Measurements from ENCODE around the gene ZKSCAN8. TPM values are rescaled to one million over a fixed set of nuclear protein-coding genes. Genes with fewer than 3 reads are reported as not detected.

ZKSCAN8 gene
- polyA plus RNA-seq, 3 donors = 39.2 to 49.9 (median 41.5) TPM

DNA sequence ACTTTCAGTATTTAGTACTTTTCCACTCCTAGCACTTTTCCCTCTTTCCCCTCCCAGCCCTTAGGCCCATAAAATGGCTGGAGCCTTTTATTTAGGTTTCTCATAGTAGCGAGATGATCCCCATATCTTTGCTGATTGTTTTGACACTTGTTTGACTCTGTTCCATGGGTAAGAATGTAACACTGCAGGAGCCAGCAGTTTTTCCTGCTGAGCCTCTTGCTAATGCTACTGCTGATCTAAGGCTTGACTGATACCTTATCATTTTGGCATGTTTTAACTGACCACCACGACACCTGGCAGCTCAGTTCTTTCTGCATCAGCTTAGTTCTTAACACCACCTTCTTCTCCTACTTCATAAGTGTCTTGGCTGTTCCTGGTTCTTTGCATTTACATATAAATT lies 29.6 kb downstream of the ZKSCAN8 start:
- DNase-seq (ENCODE audit: extremely low read depth in 1 of 11, low read depth in 9 of 11, low spot score in 4 of 11) = no peak

DNA sequence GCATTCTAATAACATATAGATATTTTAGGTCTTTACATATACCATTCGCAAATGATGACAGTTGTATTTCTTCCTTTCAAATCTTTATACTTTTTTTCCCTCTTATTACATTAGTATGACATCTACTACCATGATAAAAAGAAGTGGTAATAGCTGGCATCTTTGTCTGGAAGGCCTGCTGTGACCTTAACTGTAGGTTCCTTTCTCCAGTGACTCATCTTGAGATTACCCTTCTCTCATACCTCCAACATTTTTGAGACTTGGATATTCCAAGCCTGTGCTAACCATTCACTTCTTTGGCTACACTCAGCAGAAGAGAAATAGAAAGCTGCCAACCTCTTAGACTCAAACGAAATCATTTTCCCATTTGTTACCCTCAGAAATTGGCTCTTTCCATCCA lies 30.3 kb downstream of the ZKSCAN8 start:
- no peak for DNase-seq (ENCODE audit: extremely low read depth in 1 of 11, low read depth in 9 of 11, low spot score in 4 of 11)

DNA sequence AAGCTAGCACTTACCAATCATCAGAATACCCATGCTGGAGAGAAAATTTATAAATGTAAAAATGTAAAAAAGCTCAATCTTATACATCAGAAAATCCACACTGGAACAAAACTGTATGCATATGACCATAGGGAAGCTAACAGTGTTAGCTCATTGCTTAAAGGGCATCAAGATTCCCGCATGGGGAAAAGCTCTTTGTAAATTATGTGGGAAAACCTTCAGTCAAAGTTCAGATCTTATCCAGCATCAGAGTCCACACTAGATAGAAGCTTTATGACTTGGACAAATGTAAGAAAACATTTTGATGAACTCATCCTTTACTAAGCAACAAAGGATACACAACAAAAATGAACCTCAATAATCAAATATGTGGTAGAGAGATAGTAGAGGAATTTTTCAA lies 34.7 kb downstream of the ZKSCAN8 start:
- DNase-seq (ENCODE audit: extremely low read depth in 1 of 11, low read depth in 9 of 11, low spot score in 4 of 11) = no peak

- DNase-seq (ENCODE audit: extremely low read depth in 1 of 11, low read depth in 9 of 11, low spot score in 4 of 11) = no peak
Measured at GRCh38 chr6:28182255-28182654, 40.6 kb downstream of the ZKSCAN8 start.

GRCh38 chr6:28188111-28188979 lies 46.7 kb downstream of the ZKSCAN8 start:
- no peak for DNase-seq (ENCODE audit: extremely low read depth in 1 of 11, low read depth in 9 of 11, low spot score in 4 of 11)

DNA sequence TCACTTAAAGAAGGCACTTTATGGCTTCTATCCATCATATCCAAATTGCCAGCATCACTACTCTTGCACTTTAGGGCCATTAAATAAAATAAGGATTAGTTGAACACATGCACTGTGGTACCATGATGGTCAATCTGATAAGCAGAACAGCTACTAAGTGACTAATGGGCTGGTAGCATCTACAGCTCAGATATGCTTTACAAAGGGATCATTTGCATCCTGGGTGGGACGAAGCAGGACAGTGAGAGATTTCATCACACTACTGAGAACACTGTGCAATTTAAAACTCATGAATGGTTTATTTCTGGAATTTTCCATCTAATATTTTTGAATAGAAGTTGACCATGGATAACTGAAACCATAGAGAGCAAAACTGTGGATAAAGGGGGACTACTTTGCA lies 58.3 kb downstream of the ZKSCAN8 start:
- no peak for DNase-seq (ENCODE audit: extremely low read depth in 1 of 11, low read depth in 9 of 11, low spot score in 4 of 11)

GRCh38 chr6:28203201-28203600 lies 61.5 kb downstream of the ZKSCAN8 start:
- DNase-seq (ENCODE audit: extremely low read depth in 1 of 11, low read depth in 9 of 11, low spot score in 4 of 11) = no peak

DNA sequence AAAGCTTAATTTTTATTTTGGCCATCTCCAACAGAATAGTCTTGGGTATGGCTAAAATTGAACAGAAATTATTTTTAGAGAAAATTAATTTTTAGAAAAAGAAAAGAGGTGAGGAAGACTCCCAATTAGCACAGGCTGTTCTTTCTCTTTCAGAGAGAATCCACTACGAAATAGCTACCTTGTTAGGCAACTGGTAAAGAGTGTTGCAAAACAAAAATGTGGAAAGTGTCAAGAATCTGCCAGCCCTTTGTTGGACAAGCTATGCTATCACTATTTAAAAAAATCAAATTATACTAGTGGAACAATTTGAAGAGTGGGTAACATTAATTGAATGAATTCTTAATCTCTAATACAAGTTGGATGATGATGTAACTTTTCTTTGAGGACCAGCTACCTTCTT lies 64.2 kb downstream of the ZKSCAN8 start:
- no peak for DNase-seq (ENCODE audit: extremely low read depth in 1 of 11, low read depth in 9 of 11, low spot score in 4 of 11)

DNA sequence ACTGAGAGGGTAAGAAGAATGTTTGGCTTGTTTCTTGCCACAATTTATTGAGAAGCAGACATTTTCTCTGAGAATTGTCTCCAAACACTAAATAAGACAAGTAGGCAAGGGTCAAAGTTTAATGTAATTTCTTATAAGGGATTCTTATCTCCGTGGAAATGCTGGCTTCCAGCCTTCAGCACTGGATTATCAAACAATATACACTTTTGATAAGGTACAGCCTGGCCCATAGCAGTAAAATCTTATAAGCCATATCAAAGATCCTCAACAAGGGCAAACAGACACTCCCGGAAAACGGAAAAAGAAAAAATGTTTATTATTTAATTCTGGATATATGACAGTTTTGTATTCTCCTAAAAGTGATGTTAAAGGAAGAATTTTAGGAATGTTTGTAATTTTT lies 64.8 kb downstream of the ZKSCAN8 start:
- no peak for DNase-seq (ENCODE audit: extremely low read depth in 1 of 11, low read depth in 9 of 11, low spot score in 4 of 11)

GRCh38 chr6:28206928-28207509 lies 65.3 kb downstream of the ZKSCAN8 start:
- DNase-seq (ENCODE audit: extremely low read depth in 1 of 11, low read depth in 9 of 11, low spot score in 4 of 11) = peak in 1 of 11 donors; percentile 18

DNA sequence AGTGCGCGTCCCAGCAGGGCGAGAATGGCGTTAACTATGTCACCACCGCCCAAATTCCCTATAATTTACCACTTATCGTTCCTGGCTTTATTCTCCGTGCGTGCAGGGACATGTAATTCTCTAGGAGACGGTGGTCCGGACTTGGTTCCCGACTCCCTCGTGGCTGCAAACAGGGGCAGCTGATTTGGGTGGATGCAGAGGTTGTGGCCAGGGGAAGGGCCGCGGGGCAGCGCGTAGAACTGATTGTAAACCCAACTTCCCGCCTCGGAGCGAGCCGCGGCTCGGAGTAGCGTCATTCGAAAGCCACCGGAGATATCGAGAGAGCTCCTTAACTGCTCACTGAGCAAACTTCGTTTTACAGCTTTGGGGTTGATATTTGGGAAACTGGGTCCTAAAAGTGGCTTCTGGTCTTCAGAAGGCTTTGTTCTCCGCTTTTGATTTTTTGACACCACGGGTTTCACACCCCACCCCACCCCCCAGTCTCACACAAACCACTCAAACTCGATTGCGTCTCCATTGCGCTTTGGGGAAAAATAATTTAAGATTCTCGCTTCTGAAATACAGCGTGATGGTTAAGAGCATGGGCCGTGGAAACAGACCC lies 65.9 kb downstream of the ZKSCAN8 start:
- no peak for DNase-seq (ENCODE audit: extremely low read depth in 1 of 11, low read depth in 9 of 11, low spot score in 4 of 11)

DNA sequence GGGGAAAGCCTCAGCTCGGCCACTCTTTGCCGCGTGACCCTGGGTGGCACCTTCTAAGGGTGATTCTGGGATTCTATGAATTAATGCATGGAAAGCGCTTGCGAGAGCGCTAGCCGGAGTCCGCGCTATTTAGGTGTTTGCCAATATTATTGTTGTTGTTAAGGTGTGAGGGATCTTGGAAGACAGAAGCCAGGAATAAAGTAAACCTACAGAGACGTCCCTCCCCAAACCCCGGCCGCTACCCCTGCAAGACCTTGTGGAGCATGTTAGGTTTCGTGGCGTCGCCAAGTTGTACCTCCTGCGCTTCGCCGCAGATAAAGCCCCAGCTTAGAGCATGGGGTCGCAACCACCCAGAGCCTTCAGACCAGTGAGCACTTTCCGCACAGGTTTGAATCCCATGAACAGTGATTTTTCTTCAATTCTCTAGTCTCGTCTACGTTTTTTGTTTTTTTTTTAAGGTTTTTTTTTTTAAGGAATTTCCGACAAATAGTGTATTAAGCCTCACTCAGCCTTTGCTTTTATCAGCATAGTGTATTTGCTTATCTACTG lies 66.5 kb downstream of the ZKSCAN8 start:
- DNase-seq (ENCODE audit: extremely low read depth in 1 of 11, low read depth in 9 of 11, low spot score in 4 of 11) = no peak

Other genes starting within 250 kb of the ZKSCAN8 start
- not detected for gene OR2B2, start 229.5 kb upstream of the ZKSCAN8 start, polyA plus RNA-seq (ENCODE audit: insufficient read length in 3 of 3)
- under 1 TPM; 0.10 to 0.32 (median 0.20) TPM for gene OR2B6, start 184.6 kb upstream of the ZKSCAN8 start, polyA plus RNA-seq (ENCODE audit: insufficient read length in 3 of 3)
- gene ZNF165, start 61.3 kb upstream of the ZKSCAN8 start, polyA plus RNA-seq (ENCODE audit: insufficient read length in 3 of 3) = 1 to 10 TPM; 3.9 to 5.4 (median 4.6) TPM
- gene ZSCAN16, start 17.3 kb upstream of the ZKSCAN8 start, polyA plus RNA-seq (ENCODE audit: insufficient read length in 3 of 3) = 10 to 100 TPM; 11.0 to 11.4 (median 11.0) TPM
- gene ZSCAN9, start 83.4 kb downstream of the ZKSCAN8 start, polyA plus RNA-seq (ENCODE audit: insufficient read length in 3 of 3) = 10 to 100 TPM; 28.8 to 38.9 (median 31.8) TPM
- gene ZKSCAN4, start 110.4 kb downstream of the ZKSCAN8 start, polyA plus RNA-seq (ENCODE audit: insufficient read length in 3 of 3) = 10 to 100 TPM; 11.0 to 11.7 (median 11.0) TPM
- gene NKAPL, start 117.4 kb downstream of the ZKSCAN8 start, polyA plus RNA-seq (ENCODE audit: insufficient read length in 3 of 3) = 1 to 10 TPM; 2.5 to 3.2 (median 2.5) TPM
- gene ZSCAN26, start 125.3 kb downstream of the ZKSCAN8 start, polyA plus RNA-seq (ENCODE audit: insufficient read length in 3 of 3) = 10 to 100 TPM; 34.6 to 41.0 (median 35.4) TPM
- gene PGBD1, start 139.7 kb downstream of the ZKSCAN8 start, polyA plus RNA-seq (ENCODE audit: insufficient read length in 3 of 3) = 10 to 100 TPM; 10.2 to 11.2 (median 11.1) TPM
- 1 to 10 TPM; 8.7 to 9.9 (median 9.5) TPM for gene ZSCAN31, start 194.3 kb downstream of the ZKSCAN8 start, polyA plus RNA-seq (ENCODE audit: insufficient read length in 3 of 3)
- 10 to 100 TPM; 10.4 to 13.5 (median 10.6) TPM for gene ZKSCAN3, start 208.1 kb downstream of the ZKSCAN8 start, polyA plus RNA-seq (ENCODE audit: insufficient read length in 3 of 3)